Esophagus squamous epithelium (tissue), 4 donors: Measurements from ENCODE around the gene NOPCHAP1.

Source experiments
- CTCF ChIP-seq, 6 experiments: fragments of 450-650 bp in 4 of 6; fragments of 200-600 bp in 2 of 6; sonication (generic) in 2 of 6; IDR thresholded peaks; one replicate each; pipeline ENCODE4 v1.5.1; 2016 to 2019; ENCODE audit warnings: antibody characterized with exemption in 6 of 6, mild to moderate bottlenecking in 4 of 6, moderate library complexity in 4 of 6
- POLR2A ChIP-seq, 4 donors: fragments of 450-650 bp; IDR thresholded peaks; one replicate each; pipeline ENCODE4 v1.6.1; 2017; ENCODE audit warnings: antibody characterized with exemption in 4 of 4, mild to moderate bottlenecking in 4 of 4, moderate library complexity in 3 of 4

- TF ChIP-seq CTCF (IDR thresholded peaks at IDR 0.05) (no peak), POLR2A (IDR thresholded peaks at IDR 0.05) (no peak)
These were observed 16.8 kb upstream of the NOPCHAP1 start for GRCh38 chr12:104969343-104969742.
